KOPT-K1 (cell line): ENCODE measurements around the gene SLC45A1.
"Not testable (repeated sequence)": the region's sequence is repeated elsewhere in the genome, so short reads cannot be mapped to it uniquely, and the experiment has no call there.

Source experiments
- H3K27ac ChIP-seq: fragments of 200-600 bp; sonication (generic); 2 replicates; pipeline ENCODE4 v1.5.1; 2016; ENCODE audit warnings: antibody characterized with exemption, mild to moderate bottlenecking, low read depth, low read length; ENCODE audit not compliant: poor library complexity, severe bottlenecking
- H3K36me3 ChIP-seq: fragments of 200-600 bp; sonication (generic); 2 replicates; pipeline ENCODE4 v1.5.1; 2017; ENCODE audit warnings: antibody characterized with exemption, mild to moderate bottlenecking, low read length, moderate library complexity; ENCODE audit not compliant: insufficient read depth
- H3K9me3 ChIP-seq: fragments of 200-600 bp; sonication (generic); 2 replicates; pipeline ENCODE4 v1.5.1; 2017; ENCODE audit warnings: antibody characterized with exemption, low read length, mild to moderate bottlenecking; ENCODE audit not compliant: insufficient read depth, poor library complexity, severe bottlenecking

The SLC45A1 gene

GRCh38 chr1:8317647-8318381 lies at the start of gene SLC45A1:
SLC45A1 (plus strand) TSS chr1:8318114; CDS start chr1:8324330, 6,216 bp downstream.
- Histone ChIP-seq H3K36me3 (no peaks in the 10 kb centered on the region), H3K27ac (no peak within 1 kb of the TSS), H3K9me3 (no peaks in the 10 kb centered on the region)

GRCh38 chr1:8273036-8273435 lies 44.9 kb upstream of the SLC45A1 start:
- Histone ChIP-seq H3K9me3 (no peaks in the 10 kb centered on the region), H3K36me3 (no peaks in the 10 kb centered on the region), H3K27ac (no peak overlapping the region)

GRCh38 chr1:8274352-8274751 lies 43.6 kb upstream of the SLC45A1 start:
- H3K27ac ChIP-seq: no peak overlapping the region
- no peaks in the 10 kb centered on the region for H3K9me3 ChIP-seq
- H3K36me3 ChIP-seq: no peaks in the 10 kb centered on the region

- Histone ChIP-seq H3K36me3 (no peaks in the 10 kb centered on the region), H3K9me3 (no peaks in the 10 kb centered on the region), H3K27ac (no peak overlapping the region)
Observed at GRCh38 chr1:8276173-8276914, 41.6 kb upstream of the SLC45A1 start.

- H3K27ac ChIP-seq: no peak overlapping the region
- no peaks in the 10 kb centered on the region for H3K36me3 ChIP-seq
- H3K9me3 ChIP-seq: no peaks in the 10 kb centered on the region
Observed at GRCh38 chr1:8276932-8277331, 41.0 kb upstream of the SLC45A1 start.

- H3K9me3 ChIP-seq, H3K27ac ChIP-seq, H3K36me3 ChIP-seq: not testable (repeated sequence)
Observed at GRCh38 chr1:8278677-8279076, 39.2 kb upstream of the SLC45A1 start.

GRCh38 chr1:8281843-8282509 lies 35.9 kb upstream of the SLC45A1 start:
- Histone ChIP-seq H3K9me3 (no peaks in the 10 kb centered on the region), H3K36me3 (no peaks in the 10 kb centered on the region), H3K27ac (no peak overlapping the region)

- H3K27ac ChIP-seq: no peak overlapping the region
- H3K9me3 ChIP-seq: no peaks in the 10 kb centered on the region
- no peaks in the 10 kb centered on the region for H3K36me3 ChIP-seq
Observed at GRCh38 chr1:8283058-8283884, 34.6 kb upstream of the SLC45A1 start.

- Histone ChIP-seq H3K27ac (no peak overlapping the region), H3K36me3 (no peaks in the 10 kb centered on the region), H3K9me3 (no peaks in the 10 kb centered on the region)
Observed at GRCh38 chr1:8284127-8284526, 33.8 kb upstream of the SLC45A1 start.

GRCh38 chr1:8285103-8285502 lies 32.8 kb upstream of the SLC45A1 start:
- H3K36me3 ChIP-seq: no peaks in the 10 kb centered on the region
- no peaks in the 10 kb centered on the region for H3K9me3 ChIP-seq
- H3K27ac ChIP-seq: no peak overlapping the region

GRCh38 chr1:8285965-8286364 lies 31.9 kb upstream of the SLC45A1 start:
- no peak overlapping the region for H3K27ac ChIP-seq
- H3K36me3 ChIP-seq: no peaks in the 10 kb centered on the region
- H3K9me3 ChIP-seq: no peaks in the 10 kb centered on the region

- Histone ChIP-seq H3K27ac (no peak overlapping the region), H3K9me3 (no peaks in the 10 kb centered on the region), H3K36me3 (no peaks in the 10 kb centered on the region)
Observed at GRCh38 chr1:8293118-8293517, 24.8 kb upstream of the SLC45A1 start.

GRCh38 chr1:8293641-8294169 lies 24.2 kb upstream of the SLC45A1 start:
- no peaks in the 10 kb centered on the region for H3K9me3 ChIP-seq
- H3K27ac ChIP-seq: no peak overlapping the region

GRCh38 chr1:8294170-8294697 lies 23.7 kb upstream of the SLC45A1 start:
- Histone ChIP-seq H3K36me3 (no peaks in the 10 kb centered on the region), H3K27ac (no peak overlapping the region), H3K9me3 (no peaks in the 10 kb centered on the region)

More at GRCh38 chr1:8293641-8294169, 24.2 kb upstream of the SLC45A1 start:
- H3K36me3 ChIP-seq: no peaks in the 10 kb centered on the region
